BJ (cell line): ENCODE results near the gene KRTAP21-1. TPM values are rescaled to one million over a fixed set of nuclear protein-coding genes. Genes with fewer than 3 reads are reported as not detected.

ENCODE experiments used
- CTCF ChIA-PET: fragments of 350-600 bp; formaldehyde crosslinking; extraction: SDS; loops from one replicate; lab custom pipeline; 2021; ENCODE audit warnings: antibody characterized with exemption, inconsistent platforms; lab: Yijun Ruan, JAX
- POLR2A ChIA-PET: fragments of 300-600 bp; sonication (Branson Sonifier 250); formaldehyde crosslinking; extraction: SDS; loops from one replicate; lab custom pipeline; 2021; ENCODE audit warnings: antibody characterized with exemption; lab: Charles Lee
- DNase-seq: peaks from one replicate; pipeline ENCODE4 v3.0.0-alpha.2; 2011; ENCODE audit warnings: low read depth
- H3K27me3 ChIP-seq: 2 replicates; pipeline ENCODE4 v1.6.0; 2011; ENCODE audit warnings: low read length; ENCODE audit not compliant: control insufficient read depth, insufficient read depth
- H3K36me3 ChIP-seq: 2 replicates; pipeline ENCODE4 v1.5.1; 2011; ENCODE audit warnings: low read length; ENCODE audit not compliant: control insufficient read depth, insufficient read depth
- H3K4me3 ChIP-seq: 2 replicates; pipeline ENCODE4 v1.5.1; 2011; ENCODE audit warnings: low read depth, mild to moderate bottlenecking, control low read depth, low read length
- CTCF ChIP-seq: IDR thresholded peaks from 2 replicates; pipeline ENCODE4 v1.5.1; 2011; ENCODE audit warnings: low read depth, mild to moderate bottlenecking, control low read depth, inconsistent platforms, low read length, moderate library complexity; ENCODE audit not compliant: insufficient read depth
- polyA plus RNA-seq: library from polyadenylated mRNA; depleted of rRNA; stranded (reverse); fragments of >200 nt; gene quantifications from 2 replicates; pipeline ENCODE4 v1.2.3, GENCODE V29; 2011

The KRTAP21-1 gene
- polyA plus RNA-seq, 1 experiment: not detected

- ChIA-PET CTCF (no interaction called here), POLR2A (no interaction called here)
- H3K27me3 ChIP-seq: no peaks in the 10 kb centered on the region
- H3K4me3 ChIP-seq: no peak overlapping the region
- no peak for TF ChIP-seq CTCF
- no peak for DNase-seq
- no peaks in the 10 kb centered on the region for H3K36me3 ChIP-seq
Measured at GRCh38 chr21:30760776-30761175, 5.5 kb upstream of the KRTAP21-1 start.

GRCh38 chr21:30758306-30758705 lies 3.1 kb upstream of the KRTAP21-1 start:
- no peaks in the 10 kb centered on the region for H3K36me3 ChIP-seq
- CTCF ChIA-PET: no interaction called here
- no peaks in the 10 kb centered on the region for H3K27me3 ChIP-seq
- no peak for TF ChIP-seq CTCF
- POLR2A ChIA-PET: no interaction called here
- DNase-seq: no peak
- no peak overlapping the region for H3K4me3 ChIP-seq

GRCh38 chr21:30747159-30747558 lies 8.1 kb downstream of the KRTAP21-1 start, which contains the start of gene KRTAP21-2:
KRTAP21-2 (minus strand) TSS chr21:30747259; CDS start chr21:30747202, 57 bp downstream.
- CTCF ChIA-PET: no interaction called here
- TF ChIP-seq CTCF: no peak
- no peak for DNase-seq
- POLR2A ChIA-PET: no interaction called here
- Histone ChIP-seq H3K4me3 (no peak within 1 kb of the TSS), H3K27me3 (no peaks in the 10 kb centered on the region), H3K36me3 (no peaks in the 10 kb centered on the region)

GRCh38 chr21:30740462-30740861 lies 14.8 kb downstream of the KRTAP21-1 start:
- Histone ChIP-seq H3K36me3 (no peaks in the 10 kb centered on the region), H3K4me3 (no peak overlapping the region), H3K27me3 (no peaks in the 10 kb centered on the region)
- DNase-seq: no peak
- ChIA-PET CTCF (no interaction called here), POLR2A (no interaction called here)
- TF ChIP-seq CTCF: no peak

GRCh38 chr21:30733026-30733425 lies 22.2 kb downstream of the KRTAP21-1 start:
- ChIA-PET CTCF (no interaction called here), POLR2A (no interaction called here)
- H3K27me3 ChIP-seq: no peaks in the 10 kb centered on the region

More at GRCh38 chr21:30733026-30733425, 22.2 kb downstream of the KRTAP21-1 start:
- no peak for DNase-seq
- no peak overlapping the region for H3K4me3 ChIP-seq
- no peak for TF ChIP-seq CTCF
- H3K36me3 ChIP-seq: no peaks in the 10 kb centered on the region
